Epithelial cell of prostate (primary cell): ENCODE data around the gene AVEN.
"Not testable (repeated sequence)": the region's sequence is repeated elsewhere in the genome, so short reads cannot be mapped to it uniquely, and the experiment has no call there.

Experiments
- DNase-seq: peaks from one replicate; pipeline ENCODE4 v3.0.0-alpha.2; 2011; ENCODE audit warnings: low read depth, low spot score
- H3K27ac ChIP-seq: fragments of 450-650 bp; 2 replicates; pipeline ENCODE4 v1.5.1; 2017; ENCODE audit warnings: mild to moderate bottlenecking

The AVEN gene, protein sequence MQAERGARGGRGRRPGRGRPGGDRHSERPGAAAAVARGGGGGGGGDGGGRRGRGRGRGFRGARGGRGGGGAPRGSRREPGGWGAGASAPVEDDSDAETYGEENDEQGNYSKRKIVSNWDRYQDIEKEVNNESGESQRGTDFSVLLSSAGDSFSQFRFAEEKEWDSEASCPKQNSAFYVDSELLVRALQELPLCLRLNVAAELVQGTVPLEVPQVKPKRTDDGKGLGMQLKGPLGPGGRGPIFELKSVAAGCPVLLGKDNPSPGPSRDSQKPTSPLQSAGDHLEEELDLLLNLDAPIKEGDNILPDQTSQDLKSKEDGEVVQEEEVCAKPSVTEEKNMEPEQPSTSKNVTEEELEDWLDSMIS

DNA sequence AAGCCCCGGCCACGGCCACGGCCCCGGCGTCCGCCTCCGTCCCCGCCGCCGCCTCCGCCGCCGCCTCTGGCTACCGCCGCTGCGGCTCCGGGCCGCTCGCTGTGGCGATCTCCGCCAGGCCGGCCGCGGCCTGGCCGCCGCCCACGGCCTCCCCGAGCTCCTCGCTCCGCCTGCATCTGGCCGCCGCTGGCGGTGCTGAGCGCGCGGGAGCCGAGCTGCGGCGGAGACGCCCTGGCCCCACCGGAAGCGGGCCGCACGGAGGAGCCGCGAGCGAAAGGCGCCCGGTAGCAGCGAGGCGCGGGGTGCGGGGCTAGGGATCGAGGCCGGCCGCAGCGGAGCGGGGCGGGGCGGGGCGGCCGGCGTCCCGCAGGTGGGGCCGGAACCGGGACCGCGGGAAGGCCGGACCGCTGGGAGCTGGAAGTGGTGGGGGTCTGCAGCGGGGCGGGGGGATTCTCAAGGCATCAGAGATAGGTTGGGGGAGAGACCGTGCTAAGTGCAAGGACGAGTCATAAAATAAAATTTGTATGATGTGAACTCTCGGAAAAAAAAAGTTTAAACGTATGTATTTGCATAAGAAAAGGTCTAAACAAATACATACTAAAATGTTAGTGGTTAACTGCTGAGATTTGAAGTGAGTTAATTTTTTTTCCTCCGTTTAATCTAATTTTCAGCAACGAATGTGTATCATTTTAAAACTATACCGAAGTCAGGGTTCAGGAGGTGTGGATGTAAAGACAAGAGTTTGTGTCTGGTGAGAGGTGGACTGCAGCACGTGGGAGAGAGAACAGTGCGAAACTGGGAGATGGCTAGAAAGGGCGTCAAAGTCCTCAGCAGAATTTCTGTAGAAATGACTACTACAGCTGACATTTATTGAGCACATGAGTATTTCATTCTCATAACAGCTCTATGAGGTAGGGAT is at the start of gene AVEN:
Gene AVEN, minus strand, starts transcription at position 334 of the 919 bp plus-strand sequence. Its CDS starts 158 bp downstream, at position 176.
- DNase-seq = no peak
- peak within 1 kb of the TSS; percentile 92 for H3K27ac ChIP-seq

DNA sequence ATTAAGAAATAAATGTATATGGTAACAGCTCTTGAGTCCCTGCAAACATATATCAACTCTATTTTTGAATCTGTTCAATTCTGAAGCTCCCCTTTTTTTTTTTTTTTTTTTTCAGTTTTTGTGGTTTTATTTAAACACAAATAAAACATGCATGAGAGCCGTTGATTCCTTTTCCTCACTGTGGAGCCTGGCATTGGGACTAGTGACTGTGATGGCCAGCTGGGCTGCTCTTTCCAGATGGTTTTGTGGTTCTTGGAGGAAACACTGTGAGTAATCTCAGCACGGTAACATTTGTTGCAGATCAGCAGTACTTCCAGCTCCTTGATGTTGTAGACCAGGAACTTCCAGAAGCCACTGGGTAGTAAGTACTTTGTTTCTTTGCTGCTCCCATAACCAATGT is 46.7 kb upstream of the AVEN start:
- no peak for DNase-seq

DNA sequence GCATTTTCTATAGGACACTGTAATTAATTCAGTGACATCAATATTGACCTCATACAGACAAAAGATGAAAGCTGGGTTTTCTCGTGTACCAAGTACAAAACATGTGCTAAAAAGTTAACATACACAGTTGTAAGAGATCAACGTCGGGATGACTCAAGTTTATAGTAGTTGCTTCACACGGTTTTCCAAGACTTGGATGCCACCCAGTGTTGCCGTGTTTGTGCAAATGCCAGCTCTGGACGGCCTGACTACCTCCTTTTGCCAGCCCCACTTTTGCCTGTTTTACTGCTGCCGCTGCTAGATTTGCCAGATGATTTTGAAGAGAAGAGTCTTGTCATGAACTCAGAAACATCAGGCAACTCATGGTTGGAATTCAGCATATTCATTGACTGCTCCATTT is 45.1 kb upstream of the AVEN start:
- no peak for DNase-seq

More for the DNA sequence above, 46.7 kb upstream of the AVEN start:
- H3K27ac ChIP-seq = no peak overlapping the region

DNA sequence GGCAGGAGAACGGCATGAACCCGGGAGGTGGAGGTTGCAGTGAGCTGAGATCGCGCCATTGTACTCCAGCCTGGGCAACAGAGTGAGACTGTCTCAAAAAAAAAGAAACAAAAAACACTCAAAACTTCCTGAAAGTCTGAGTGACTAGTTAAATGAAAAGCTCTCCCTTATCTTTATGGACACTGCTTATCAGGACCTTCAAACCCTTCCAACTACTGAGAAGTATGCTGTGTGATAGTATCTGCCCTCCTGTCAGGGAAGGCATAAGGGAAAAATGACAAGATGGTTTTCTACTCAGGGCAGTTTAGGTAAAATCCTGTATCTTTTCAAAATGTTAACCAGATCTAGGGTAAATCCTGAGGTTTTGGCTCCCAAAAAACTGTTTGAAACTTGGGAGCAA is 40.9 kb upstream of the AVEN start:
- no peak overlapping the region for H3K27ac ChIP-seq
- DNase-seq = no peak

More for the DNA sequence above, 45.1 kb upstream of the AVEN start:
- H3K27ac ChIP-seq = peak overlapping the region; percentile 10

DNA sequence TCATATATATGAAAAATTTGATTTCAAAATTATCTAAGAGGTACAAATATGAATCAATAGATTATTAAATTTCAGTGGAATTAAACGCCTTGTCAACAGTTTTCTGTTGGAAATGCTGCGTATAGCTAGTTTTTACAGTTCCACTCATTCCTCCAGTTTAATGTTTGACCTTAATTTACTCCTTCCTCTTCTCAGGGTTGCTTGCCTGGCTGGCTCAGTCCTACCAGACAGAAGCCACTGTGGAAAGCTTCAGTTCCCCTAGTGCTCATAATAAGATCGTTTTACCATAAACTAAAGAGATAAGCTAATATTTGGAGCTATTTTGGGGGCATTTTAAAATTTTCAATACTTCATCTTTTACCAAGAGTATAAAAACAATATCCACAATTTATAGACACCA is 39.9 kb upstream of the AVEN start:
- no peak for DNase-seq

DNA sequence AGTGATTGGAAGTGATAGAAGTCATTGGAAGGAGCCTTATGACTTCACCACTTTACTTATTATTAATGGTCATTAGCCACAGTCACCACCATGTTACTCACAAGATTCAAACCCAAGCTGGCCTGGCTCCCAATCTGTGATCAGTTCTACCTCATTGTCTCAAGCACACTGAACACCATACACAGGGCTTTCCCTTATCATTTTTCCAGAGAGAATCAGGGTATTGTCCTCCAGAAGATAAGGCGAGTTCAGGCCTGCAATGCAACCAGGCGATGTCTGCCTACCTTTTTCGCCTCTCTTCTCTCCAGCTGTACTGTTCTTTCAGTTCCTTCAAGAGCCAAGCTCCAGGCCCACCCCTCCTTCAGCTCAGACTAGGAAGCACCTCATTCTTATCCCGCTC is 37.8 kb upstream of the AVEN start:
- DNase-seq = no peak
- no peak overlapping the region for H3K27ac ChIP-seq

More for the DNA sequence above, 39.9 kb upstream of the AVEN start:
- H3K27ac ChIP-seq = no peak overlapping the region

DNA sequence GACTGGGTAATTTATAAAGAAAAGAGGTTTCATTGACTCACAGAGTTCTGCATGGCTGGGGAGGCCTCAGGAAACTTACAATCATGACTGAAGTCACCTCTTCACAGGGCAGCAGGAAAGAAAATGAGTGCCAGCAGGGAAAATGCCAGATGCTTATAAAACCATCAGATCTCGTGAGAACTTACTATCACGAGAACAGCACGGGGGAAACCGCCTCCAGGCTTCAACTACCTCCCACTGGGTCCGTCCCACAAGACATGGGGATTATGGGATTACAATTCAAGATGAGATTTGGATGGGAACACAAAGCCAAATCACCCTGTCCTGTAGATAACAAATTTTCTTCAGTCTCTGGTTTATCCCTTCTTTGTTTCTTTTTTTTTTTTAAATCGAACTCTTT is 31.0 kb upstream of the AVEN start:
- DNase-seq = no peak
- no peak overlapping the region for H3K27ac ChIP-seq

DNA sequence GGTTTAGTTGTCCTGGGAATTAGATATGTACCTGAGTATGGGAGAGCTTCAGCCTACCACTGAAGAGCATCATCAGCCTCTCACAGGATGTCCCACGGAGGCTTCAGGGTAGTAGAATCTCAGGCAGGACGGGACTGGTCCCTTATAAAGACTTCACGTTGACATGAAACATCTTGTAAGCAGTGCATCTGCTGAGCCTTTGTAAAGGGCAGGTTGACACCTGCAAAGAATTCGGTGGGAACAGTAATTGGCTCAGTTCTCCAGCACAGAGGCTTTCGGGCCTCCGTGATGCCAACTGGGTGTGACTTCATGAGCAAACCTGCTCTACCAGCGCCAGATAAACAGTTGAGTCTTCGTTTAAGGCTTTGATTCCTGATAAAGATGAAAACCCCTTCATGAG is 26.9 kb upstream of the AVEN start:
- peak; percentile 93 for DNase-seq
- H3K27ac ChIP-seq = peak overlapping the region; percentile 42

DNA sequence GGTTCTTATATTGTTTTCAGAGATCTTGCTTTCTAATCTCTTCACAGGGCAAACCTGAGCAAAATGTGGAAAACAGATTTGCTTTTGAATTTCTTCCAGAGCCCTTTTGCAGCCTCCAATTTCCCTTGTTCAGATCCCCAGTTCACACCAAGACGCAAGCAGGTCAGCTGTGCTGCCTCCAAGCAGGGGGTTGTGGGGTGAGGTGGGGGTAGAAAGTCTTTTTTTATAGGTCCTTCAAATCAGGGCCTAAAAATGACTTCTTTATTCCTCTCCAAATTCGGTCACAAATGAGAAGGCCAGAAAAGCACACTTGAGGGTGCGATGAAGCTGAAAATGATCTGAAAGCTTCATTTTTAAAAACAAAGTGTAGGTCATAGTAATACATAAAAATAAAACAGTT is 26.3 kb upstream of the AVEN start:
- H3K27ac ChIP-seq = peak overlapping the region; percentile 42

DNA sequence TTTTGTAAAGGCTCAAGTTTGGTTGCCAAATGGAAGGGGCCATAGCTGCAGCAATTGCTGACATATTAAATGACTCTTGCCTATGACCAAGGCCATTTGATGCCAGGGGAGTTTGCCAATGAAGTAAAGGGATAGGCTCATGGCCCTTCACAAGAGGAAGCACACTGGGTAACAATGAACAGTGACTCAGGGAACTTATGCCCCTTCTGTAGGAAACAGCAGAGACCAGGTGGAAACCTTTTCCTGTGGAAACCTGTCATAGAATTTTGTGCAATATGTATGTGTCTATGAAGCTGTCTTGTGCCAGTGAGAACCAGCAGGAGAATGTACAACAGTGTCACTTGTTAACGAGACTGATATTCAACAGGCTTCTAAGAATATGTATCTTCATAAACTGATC is 25.4 kb upstream of the AVEN start:
- H3K27ac ChIP-seq = no peak overlapping the region
- DNase-seq = peak; percentile 36

More for the DNA sequence above, 26.3 kb upstream of the AVEN start:
- DNase-seq = no peak

DNA sequence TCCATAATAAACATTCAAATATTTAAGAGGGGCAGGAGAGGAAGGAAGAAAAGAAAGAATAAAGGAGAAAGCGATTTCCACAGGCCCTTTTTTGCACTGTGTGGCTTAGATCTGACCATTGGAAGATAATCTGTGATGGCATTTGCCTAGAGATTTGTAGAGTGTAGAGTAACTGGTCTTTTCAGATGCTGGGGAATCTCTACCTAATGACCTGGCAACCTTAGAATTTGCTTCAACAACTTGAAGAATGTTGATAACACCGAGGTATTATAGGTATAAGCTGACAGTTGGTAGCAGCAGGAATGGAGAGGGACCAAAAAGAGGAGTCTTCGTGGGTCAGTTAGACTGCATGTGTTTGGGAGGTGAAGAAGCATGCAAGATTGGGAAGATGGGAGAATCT is 20.9 kb upstream of the AVEN start:
- H3K27ac ChIP-seq = no peak overlapping the region
- DNase-seq = no peak

DNA sequence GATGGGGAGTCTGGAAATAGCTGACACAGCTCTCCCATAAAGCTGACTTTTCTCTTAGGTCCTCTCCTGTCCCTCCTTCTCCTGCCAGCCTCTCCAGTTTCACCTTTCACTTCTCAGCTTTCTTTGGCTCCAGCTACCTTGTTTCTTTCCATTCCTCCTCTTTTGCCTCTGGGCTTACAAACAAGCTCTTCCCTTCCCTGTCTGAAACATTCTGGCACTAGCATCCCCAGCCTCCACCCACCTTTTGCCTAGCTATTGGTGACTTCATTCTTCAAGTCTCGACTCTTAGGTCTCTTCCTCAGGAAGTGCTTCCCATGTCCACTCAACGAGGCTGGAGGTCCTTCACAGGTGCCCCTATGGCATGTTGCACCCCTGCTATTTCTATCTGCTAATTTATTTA is 20.5 kb upstream of the AVEN start:
- no peak for DNase-seq
- H3K27ac ChIP-seq = no peak overlapping the region

DNA sequence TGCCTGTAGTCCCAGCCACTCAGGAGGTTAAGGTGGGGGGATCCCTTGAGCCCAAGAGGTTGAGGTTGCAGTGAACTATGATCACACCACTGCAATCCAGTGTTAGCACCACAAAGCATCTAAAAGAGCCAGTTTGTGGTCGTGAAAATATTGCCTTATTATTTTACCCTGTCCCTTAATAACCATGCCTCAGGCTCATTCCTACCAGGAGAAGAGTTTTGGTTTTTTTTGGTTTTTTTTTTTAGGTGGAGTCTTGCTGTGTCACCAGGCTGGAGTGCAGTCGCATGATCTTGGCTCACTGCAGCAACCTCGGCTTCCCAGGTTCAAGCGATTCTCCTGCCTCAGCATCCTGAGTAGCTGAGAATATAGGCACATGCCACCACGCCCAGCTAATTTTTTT is 17.9 kb upstream of the AVEN start:
- no peak for DNase-seq

DNA sequence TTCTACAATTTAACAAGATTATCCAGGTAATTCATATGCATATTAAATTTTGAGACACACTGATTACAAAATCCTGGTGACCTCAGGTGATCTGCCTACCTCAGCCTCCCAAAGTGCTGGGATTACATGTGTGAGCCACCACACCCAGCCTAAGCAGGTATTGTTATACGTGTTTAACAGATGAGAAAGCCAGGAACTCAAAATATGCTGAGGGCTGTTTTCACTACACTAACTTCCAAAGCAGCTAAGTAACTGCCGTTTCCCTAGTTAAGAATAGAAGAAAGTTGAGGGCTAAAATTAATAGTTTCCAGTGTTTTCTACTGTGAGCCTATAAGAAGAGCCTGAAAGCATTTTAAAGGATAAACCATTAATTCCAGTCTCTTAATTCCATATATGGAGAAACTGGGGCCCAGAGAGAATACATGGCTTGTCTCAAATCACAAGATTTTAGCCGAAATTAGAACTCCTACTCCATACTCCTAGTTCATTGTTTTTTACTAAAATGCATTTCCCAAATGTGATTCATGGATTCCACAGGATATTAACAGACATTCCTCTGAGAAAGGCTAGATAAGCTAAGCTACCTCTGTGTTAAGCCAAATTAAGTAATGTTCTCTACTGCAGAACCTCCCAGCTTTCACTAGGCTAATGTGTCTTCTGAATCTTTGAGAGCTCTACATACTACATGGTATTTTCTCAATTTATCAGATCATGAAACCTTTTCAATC is 17.0 kb upstream of the AVEN start:
- DNase-seq = no peak
- H3K27ac ChIP-seq = no peak overlapping the region

More for the DNA sequence above, 17.9 kb upstream of the AVEN start:
- H3K27ac ChIP-seq = no peak overlapping the region

DNA sequence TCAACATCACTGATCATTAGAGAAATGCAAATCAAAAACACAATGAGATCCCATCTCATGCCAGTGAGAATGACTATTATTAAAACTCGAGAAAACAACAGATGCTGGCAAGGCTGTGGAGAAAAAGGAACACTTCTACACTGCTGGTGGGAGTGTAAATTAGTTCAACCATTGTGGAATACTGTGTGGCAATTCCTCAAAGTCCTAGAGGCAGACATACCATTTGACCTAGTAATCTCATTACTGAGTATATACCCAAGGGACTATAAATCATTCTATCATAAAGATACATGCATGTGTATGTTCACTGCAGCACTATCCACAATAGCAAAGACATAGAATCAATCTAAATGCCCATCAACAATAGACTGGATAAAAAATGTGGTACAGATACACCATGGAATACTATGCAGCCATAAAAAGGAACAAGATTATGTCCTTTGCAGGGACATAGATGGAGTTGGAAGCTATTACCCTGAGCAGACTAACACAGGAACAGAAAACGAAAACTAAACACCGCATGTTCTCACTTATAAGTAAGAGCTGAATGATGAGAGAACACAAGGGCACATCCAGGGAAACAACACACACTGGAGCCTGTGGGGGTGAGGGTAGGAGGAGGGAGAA is 15.2 kb upstream of the AVEN start:
- no peak overlapping the region for H3K27ac ChIP-seq
- no peak for DNase-seq

DNA sequence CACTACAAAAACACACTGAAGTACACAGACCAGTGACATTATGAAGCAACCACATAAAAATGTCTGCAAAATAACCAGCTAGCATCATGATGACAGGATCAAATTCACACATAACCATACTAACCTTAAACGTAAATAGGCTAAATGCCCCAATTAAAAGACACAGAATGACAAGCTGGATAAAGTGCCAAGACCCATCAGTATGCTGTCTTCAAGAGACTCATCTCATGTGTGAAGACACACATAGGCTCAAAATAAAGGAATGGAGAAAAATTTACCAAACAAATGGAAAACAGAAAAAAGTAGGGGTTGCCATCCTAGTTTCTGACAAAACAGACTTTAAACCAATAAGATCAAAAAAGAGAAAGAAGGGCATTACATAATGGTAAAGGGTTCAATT is 11.4 kb upstream of the AVEN start:
- not testable (repeated sequence) for DNase-seq, H3K27ac ChIP-seq

DNA sequence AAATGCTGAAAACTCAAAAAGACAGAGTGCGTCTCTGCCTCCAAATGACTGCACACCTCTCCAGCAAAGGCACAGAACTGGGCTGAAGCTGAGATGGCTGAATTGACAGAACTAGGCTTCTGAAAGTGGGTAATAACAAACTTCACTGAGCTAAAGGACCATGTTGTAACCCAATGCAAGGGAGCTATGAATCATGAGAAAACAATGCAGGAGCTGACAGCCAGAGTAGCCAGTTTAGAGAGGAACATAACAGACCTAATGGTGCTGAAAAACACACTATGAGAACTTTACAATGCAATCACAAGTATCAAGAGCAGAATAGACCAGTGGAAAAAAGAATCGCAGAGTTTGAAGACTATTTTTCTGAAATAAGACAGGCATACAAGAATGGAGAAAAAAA is 10.1 kb upstream of the AVEN start:
- no peak overlapping the region for H3K27ac ChIP-seq
- DNase-seq = no peak

DNA sequence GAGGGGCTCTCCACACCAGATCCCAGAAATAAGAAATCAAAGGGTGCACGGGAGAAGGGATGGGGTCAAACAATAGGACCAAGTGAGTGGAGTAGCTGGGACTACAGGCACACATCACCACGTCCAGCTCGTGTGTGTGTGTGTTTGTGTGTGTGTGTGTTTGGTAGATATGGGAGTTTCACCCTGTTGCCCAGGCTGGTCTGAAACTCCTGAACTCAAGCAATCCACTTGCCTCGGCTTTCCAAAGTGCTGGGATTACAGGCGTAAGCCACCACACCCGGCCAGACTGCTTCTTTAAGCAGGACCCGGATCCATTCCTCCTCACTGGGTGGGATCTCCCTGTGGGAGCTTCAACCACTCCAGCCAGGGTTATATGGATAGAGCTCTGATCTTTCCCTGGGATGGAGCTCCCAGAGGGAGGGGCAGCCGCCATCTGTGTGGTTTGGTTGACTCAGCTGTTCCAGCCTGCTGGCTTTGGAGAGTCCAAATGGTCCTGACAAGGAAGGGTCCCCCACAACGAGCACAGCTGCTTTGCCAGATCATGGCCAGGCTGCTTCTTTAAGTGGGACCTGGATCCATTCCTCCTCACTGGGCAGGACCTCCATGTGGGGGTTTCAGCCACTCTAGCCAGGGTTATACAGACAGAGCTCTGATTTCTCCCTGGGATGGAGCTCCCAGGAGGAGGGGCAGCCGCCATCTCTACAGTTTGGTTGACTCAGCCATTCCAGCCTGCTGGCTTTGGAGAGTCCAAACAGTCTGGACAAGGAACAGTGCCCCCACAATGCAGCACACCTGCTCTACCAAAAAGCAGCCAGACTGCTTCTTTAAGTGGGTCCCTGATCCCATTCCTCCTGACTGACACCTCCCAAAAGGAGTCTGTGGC is 9.1 kb upstream of the AVEN start:
- no peak overlapping the region for H3K27ac ChIP-seq
- no peak for DNase-seq

DNA sequence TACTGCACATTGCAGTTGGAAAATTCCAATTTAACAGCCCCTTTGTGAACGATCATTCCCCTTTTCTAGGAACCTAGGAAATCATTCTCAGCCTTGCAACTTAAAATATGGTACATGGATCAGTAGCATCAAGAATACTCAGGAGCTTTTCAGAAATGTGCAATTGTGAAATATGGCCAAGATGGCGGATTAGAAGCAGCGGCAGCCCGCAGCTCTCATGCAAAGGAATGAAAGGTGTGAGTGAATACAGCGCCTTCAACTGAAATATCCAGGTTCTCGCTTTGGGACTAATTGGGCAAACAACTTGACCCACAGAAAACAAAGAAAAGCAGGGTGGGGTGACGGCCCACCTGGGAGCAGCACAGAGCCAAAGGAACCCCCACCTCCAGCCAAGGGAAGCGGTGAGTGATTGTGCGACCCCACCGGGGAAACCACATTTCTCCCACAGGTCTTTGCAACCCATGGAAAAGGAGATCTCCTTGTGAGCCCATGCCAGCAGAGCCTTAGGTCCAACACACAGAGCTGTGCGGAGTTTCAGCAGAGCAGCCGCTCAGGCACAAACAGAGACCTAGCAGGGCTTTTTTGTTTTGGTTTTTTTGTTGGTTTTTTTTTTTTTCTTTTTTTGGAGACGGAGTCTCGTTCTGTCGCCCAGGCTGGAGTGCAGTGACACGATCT is 7.6 kb upstream of the AVEN start:
- H3K27ac ChIP-seq = no peak overlapping the region
- no peak for DNase-seq
